ENCODE data around the gene CLIC3.

DNA sequence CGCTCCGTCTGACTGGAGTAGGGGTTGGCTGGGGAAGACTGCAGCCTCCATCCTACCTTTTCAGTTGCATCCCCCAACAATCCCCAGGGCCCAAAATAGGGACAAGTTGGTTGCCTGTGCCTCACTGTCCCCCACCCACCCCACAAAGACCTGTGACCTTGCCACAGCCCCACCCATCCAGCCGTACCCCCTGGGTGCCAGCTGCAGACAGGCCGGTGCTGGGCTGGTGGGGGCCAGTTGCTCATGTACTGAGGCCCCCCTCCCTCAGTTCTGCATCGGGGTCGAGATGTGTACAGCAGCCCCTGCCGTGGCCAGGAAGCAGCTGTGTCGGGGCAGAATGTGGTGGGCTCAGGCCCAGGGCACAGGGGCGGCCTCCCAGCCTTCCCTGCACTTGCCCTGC lies 13.2 kb downstream of the CLIC3 start:
- TF ChIP-seq, protein P1, sequence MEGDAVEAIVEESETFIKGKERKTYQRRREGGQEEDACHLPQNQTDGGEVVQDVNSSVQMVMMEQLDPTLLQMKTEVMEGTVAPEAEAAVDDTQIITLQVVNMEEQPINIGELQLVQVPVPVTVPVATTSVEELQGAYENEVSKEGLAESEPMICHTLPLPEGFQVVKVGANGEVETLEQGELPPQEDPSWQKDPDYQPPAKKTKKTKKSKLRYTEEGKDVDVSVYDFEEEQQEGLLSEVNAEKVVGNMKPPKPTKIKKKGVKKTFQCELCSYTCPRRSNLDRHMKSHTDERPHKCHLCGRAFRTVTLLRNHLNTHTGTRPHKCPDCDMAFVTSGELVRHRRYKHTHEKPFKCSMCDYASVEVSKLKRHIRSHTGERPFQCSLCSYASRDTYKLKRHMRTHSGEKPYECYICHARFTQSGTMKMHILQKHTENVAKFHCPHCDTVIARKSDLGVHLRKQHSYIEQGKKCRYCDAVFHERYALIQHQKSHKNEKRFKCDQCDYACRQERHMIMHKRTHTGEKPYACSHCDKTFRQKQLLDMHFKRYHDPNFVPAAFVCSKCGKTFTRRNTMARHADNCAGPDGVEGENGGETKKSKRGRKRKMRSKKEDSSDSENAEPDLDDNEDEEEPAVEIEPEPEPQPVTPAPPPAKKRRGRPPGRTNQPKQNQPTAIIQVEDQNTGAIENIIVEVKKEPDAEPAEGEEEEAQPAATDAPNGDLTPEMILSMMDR (IDR thresholded peaks at IDR 0.05) = no peak
- TF ChIP-seq, protein P2, sequence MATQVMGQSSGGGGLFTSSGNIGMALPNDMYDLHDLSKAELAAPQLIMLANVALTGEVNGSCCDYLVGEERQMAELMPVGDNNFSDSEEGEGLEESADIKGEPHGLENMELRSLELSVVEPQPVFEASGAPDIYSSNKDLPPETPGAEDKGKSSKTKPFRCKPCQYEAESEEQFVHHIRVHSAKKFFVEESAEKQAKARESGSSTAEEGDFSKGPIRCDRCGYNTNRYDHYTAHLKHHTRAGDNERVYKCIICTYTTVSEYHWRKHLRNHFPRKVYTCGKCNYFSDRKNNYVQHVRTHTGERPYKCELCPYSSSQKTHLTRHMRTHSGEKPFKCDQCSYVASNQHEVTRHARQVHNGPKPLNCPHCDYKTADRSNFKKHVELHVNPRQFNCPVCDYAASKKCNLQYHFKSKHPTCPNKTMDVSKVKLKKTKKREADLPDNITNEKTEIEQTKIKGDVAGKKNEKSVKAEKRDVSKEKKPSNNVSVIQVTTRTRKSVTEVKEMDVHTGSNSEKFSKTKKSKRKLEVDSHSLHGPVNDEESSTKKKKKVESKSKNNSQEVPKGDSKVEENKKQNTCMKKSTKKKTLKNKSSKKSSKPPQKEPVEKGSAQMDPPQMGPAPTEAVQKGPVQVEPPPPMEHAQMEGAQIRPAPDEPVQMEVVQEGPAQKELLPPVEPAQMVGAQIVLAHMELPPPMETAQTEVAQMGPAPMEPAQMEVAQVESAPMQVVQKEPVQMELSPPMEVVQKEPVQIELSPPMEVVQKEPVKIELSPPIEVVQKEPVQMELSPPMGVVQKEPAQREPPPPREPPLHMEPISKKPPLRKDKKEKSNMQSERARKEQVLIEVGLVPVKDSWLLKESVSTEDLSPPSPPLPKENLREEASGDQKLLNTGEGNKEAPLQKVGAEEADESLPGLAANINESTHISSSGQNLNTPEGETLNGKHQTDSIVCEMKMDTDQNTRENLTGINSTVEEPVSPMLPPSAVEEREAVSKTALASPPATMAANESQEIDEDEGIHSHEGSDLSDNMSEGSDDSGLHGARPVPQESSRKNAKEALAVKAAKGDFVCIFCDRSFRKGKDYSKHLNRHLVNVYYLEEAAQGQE (IDR thresholded peaks at IDR 0.05; ENCODE audit: insufficient read depth in 1 of 2, low read depth in 2 of 2, low read length in 1 of 2) = no peak
